ENCODE results near the gene TRMT44.

DNA sequence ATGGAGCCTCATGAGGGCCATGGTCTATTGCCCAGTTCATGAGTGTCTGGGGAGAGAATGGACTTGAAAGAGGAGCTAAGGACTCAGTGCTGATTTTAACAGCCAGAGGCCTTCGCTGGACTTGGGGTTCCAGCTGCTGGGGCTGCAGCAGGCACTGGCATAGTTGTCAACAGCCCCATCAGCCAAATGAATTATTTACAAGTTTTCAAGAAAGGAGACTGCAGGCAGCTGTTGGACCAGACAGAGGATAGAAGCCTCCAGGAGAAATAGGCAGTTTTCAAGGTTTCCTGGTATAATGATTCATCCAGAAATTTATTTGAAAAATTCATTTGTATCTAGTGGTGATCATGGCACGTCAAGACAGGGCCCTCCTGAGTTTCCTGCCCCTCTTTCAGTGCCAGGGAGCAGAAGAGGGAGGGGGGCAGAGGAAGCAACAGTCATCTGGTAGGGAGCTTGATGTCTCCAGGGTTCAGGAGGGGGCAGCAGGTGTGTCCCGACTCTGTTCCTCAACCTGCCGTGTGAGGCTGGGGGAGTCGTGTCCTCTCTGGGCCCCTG is 76.5 kb downstream of the TRMT44 start:
- TF ChIP-seq, protein P1, sequence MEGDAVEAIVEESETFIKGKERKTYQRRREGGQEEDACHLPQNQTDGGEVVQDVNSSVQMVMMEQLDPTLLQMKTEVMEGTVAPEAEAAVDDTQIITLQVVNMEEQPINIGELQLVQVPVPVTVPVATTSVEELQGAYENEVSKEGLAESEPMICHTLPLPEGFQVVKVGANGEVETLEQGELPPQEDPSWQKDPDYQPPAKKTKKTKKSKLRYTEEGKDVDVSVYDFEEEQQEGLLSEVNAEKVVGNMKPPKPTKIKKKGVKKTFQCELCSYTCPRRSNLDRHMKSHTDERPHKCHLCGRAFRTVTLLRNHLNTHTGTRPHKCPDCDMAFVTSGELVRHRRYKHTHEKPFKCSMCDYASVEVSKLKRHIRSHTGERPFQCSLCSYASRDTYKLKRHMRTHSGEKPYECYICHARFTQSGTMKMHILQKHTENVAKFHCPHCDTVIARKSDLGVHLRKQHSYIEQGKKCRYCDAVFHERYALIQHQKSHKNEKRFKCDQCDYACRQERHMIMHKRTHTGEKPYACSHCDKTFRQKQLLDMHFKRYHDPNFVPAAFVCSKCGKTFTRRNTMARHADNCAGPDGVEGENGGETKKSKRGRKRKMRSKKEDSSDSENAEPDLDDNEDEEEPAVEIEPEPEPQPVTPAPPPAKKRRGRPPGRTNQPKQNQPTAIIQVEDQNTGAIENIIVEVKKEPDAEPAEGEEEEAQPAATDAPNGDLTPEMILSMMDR (IDR thresholded peaks at IDR 0.05), result no peak
- no peak for TF ChIP-seq POLR2A (IDR thresholded peaks at IDR 0.05)
